ENCODE data around the gene MRPS35.
"Not testable (repeated sequence)": the region's sequence is repeated elsewhere in the genome, so short reads cannot be mapped to it uniquely, and the experiment has no call there.

Gene MRPS35

GRCh38 chr12:27709932-27710591, 570 bp upstream of the MRPS35 start:
- DNase-seq: no peak

- DNase-seq: no peak
Observed at GRCh38 chr12:27711317-27711682, 668 bp downstream of the MRPS35 start.

GRCh38 chr12:27711967-27712366, 1.3 kb downstream of the MRPS35 start:
- peak; percentile 45 for DNase-seq

- DNase-seq: no peak
Observed at GRCh38 chr12:27723212-27723611, 12.6 kb downstream of the MRPS35 start.

- no peak for DNase-seq
Observed at GRCh38 chr12:27730097-27730588, 19.5 kb downstream of the MRPS35 start.

GRCh38 chr12:27732281-27732680, 21.6 kb downstream of the MRPS35 start:
- DNase-seq: no peak

GRCh38 chr12:27733052-27733656, 22.5 kb downstream of the MRPS35 start:
- DNase-seq: no peak

- DNase-seq: no peak
Observed at GRCh38 chr12:27733791-27734190, 23.2 kb downstream of the MRPS35 start.

GRCh38 chr12:27734321-27734720, 23.7 kb downstream of the MRPS35 start:
- not testable (repeated sequence) for DNase-seq

GRCh38 chr12:27743601-27744000, 33.0 kb downstream of the MRPS35 start:
- no peak for DNase-seq

- DNase-seq: not testable (repeated sequence)
Observed at GRCh38 chr12:27745734-27746133, 35.1 kb downstream of the MRPS35 start.

- DNase-seq: no peak
Observed at GRCh38 chr12:27747111-27747820, 36.6 kb downstream of the MRPS35 start.

GRCh38 chr12:27751386-27752047, 40.9 kb downstream of the MRPS35 start:
- no peak for DNase-seq

- no peak for DNase-seq
Observed at GRCh38 chr12:27754795-27755194, 44.2 kb downstream of the MRPS35 start.

- no peak for DNase-seq
Observed at GRCh38 chr12:27756670-27757195, 46.1 kb downstream of the MRPS35 start.

- DNase-seq: no peak
Observed at GRCh38 chr12:27762757-27763156, 52.1 kb downstream of the MRPS35 start.

GRCh38 chr12:27766587-27766986, 56.0 kb downstream of the MRPS35 start:
- no peak for DNase-seq

- no peak for DNase-seq
Observed at GRCh38 chr12:27769142-27769673, 58.6 kb downstream of the MRPS35 start.

GRCh38 chr12:27771481-27772327, 61.1 kb downstream of the MRPS35 start:
- DNase-seq: no peak

GRCh38 chr12:27772328-27773049, 61.9 kb downstream of the MRPS35 start:
- no peak for DNase-seq

- no peak for DNase-seq
Observed at GRCh38 chr12:27777141-27777540, 66.5 kb downstream of the MRPS35 start.

Measured in SIG-M5 (cell line).